NCI-H128 (cell line): ENCODE measurements around the gene TNPO3.
"Not testable (repeated sequence)": the region's sequence is repeated elsewhere in the genome, so short reads cannot be mapped to it uniquely, and the experiment has no call there.

ENCODE experiments used
- DNase-seq: peaks from one replicate; lab custom pipeline; 2025; ENCODE audit not compliant: unreplicated experiment; lab: John Stamatoyannopoulos, UW

The TNPO3 gene

DNA sequence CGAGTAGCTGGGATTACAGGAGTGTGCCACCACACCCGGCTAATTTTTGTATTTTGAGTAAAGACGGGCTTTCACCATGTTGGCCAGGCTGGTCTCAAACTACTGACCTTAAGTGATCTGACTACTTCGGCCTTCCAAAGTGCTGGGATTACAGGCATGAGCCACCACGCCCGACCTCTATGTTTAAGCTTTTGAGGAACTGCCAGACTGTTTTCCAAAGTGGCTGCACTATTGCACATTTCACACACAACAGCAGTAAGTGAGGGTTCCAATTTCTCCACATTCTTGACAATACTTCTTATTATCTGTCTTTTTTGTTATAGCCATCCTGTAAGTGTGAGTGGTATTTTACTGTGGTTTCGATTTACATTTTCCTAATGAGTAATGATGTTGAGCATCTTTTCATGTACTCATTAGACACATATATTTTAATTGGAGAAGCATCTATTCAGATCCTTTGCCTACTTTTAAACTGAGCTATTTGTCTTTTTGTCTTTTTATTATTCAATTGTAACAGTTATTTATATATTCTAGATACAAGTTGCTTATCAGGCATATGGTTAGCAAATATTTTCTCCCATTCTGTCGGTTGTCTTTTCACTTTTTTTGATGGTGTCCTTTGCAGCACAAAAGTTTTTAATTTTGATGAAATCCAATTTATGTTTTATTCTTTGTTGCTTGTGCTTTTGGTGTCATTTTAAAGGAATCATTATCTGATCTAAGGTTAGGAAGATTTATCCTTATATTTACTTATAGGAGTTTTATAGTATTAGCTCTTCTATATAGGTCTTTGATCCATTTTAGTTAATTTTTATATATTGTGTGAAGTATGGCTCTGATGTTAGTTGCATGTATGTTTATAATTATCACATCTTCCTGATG, 130.0 kb downstream of the TNPO3 start:
- no peak for DNase-seq

DNA sequence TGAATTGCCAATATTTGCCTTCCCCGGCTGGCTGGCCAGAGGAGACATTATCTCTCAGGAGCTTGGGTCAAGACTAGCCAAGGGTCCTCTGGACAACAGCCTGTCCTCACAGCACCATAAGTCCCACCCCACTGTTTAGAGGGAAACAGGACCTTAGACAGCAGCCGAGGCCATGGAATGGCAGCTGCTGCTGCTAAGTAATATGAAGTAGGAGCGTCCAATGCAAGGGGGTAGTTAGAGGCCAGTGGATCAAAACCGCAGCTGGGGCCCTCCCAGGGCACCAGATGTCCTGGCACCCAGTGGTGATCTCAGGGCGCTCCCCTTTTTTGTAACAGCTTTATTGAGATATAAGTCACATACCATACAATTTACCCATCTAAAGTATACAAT, 131.5 kb downstream of the TNPO3 start:
- no peak for DNase-seq

DNA sequence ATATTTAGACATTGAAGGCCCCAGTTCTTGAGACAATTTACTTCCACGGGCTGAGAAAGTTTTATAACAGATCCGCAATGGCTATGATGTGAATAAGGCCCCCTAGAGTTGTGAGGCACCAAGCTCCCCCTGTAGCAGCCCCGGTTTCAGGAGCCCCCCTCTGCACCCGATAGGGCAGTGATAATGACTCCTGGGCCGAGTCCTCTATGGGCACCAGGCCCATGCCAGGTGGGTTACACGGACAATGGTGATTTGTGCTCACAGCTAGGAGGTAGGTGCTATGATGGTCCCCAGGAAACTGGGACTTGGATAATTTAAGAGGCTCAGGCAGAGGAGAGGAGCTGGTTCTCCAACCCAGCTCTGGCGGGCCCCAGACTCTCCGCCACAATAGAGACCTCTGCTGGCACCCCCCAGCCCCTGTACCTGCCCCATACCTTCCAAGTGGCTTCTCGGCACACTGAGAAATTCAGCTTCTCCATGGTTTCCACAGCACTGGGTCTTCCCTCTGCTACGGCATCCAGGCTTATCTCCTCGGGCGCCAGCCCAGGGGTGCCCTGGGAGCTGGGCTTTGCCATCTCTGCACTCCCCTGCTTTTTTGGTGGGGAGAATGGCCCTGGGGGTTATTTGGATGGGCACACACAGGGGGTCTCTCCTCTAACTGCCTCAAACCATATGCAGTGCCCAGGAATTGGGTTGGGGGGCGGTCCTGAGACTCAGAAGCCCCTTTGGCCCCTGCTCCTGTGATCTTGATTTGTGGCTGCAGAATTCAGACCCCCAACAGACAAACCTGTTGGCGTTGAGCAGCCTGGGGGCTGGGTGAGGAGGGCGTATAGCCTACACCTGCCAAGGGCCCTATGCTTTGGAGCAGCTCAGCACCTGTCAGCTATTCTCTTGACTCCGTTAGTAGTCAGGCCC, 132.2 kb downstream of the TNPO3 start:
- DNase-seq = no peak

DNA sequence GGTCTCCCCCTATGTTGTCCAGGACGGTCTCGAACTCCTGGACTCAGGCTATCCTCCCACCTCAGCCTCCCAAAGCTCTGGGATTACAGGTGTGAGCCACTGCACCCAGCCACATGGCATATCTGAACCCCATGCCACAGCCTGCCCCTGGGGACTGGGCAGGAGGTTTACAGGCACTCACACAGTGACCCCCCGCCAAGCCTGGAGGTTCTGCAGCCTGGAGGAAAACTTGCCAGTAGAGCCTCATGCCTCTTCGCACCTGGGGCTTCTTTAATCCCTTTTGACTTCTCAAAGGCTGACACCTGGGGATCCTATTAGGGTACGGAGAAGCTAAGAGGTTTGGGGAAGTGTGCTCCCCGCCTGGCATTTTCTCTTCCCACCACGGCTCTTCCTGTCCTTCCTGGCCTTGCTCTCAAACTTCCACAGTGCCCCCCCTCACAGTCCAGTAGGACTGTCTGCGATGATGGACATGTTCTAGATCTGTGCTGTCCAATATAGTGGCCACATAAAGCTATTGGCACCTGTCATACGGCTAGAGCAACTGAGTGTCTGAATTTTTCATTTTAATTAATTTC, 133.0 kb downstream of the TNPO3 start:
- DNase-seq = no peak

- DNase-seq = no peak
These were observed 133.9 kb downstream of the TNPO3 start for GRCh38 chr7:128920913-128921582.

DNA sequence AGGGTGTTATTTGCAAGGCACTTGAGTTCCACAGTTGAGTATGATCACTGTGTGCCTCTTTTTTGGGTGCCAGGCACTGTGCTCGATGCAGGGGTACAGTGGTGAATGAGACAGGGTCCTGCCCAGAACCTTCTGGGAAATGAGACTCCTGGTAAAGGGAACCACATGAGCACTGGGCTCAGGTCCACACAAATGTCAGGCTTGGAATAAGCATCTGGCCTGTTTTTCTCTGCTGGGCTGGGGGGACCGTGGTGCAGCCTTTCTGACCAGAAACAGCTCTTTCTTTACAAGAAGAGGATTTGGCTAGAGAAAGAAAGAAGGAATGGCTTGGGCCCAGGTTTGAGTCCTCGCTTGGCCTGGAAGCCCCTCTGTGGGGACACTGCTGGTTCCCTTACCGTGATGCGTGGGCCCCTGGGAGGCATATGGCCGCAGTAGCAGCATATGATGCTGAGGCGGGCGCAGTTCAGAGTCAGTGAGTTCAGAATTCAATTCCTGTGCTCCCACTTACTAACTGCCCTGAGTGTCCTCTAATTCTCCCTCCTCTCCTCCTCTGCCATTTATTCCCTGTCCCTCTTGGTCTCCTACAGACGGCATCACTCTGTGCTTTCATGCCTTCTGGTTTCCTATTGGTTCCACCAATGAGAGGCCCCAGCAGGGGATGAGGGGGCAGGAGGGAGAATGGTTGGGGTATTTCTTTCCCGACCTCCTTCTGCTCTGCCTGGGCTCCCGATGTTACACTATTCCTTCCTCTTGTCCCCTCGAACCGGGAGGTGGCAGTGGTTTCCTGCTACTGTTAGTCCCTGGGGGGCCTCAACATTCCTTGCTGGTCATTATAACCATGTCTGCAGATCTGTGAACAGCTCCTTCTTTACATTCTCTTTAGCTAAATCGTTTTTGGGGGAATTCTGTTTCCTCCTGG, 134.8 kb downstream of the TNPO3 start:
- DNase-seq = no peak

GRCh38 chr7:128919241-128919640, 135.7 kb downstream of the TNPO3 start:
- DNase-seq = no peak

- no peak for DNase-seq
These were observed 136.8 kb downstream of the TNPO3 start for GRCh38 chr7:128918016-128918665.

GRCh38 chr7:128917122-128917521, 137.8 kb downstream of the TNPO3 start:
- no peak for DNase-seq

- DNase-seq = no peak
These were observed 138.3 kb downstream of the TNPO3 start for GRCh38 chr7:128916643-128916915.

DNA sequence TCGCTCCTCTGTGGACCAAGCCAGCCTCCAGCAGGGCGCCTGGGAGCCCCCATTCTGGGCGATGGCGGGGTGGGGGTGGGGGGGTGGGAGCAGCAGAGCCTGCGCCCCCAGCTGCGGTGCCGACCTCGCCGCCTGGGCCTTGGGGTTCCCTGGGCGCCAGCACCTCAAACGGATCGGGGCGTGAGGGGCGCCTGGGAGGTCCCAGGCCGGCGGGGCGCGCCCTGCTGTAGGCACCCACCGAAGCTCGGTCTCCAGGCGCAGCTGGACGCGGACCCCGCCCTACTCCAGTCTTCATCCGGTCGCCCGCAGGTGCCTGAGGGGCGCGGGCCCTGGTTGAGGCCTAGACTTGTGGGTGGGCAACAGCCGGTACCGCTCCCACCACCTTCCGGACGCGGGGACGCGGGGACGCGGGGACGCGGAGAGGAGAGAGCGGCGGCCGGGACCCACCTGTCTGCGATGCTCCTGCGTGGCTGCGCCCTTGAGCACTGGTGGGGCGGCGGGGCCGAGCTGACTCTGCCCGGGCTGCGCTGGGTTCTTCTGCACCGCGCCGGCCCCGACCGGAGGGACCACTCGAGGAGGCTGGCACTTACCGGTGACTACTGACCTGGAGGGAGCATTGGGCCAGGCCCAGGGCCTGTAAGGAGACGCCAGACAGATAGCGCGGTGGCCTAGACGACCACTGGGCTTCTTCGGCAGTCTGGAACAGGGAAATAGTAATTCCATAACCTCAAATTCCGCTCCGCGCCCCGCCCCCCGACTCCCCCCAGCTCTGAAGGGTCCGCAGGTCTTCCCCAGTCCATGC, 138.9 kb downstream of the TNPO3 start:
- DNase-seq = no peak

GRCh38 chr7:128915271-128915819, 139.6 kb downstream of the TNPO3 start:
- DNase-seq = no peak

DNA sequence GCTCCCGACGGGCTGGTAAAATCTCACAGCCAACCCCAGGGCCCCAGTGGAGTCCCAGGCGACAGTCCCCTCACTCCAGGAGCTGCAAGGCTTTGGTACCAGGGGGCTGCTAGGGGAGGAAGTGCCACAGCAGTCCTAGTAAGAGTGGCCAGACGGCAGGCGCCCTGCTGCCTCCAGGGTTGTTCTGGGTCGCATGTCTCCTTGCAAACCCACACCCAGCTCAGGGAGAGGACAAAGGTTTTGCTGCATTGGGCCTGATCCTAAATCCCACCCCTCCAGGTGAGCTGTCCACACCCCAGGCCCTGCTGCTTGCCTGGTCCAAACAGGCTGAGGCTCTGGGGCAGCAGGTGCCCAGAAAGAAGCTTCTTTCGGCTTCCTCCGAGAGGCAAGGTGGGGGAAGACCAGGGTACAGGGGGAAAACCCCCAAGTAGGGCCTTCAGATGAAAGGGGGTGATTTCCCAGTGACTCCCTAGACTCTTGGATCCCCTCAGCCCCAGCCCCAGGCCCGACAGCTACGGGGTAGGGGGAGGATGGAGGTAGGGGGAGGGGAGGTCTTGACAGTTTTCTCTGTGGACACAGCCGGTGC, 140.3 kb downstream of the TNPO3 start:
- DNase-seq = no peak

GRCh38 chr7:128913870-128914565, 140.9 kb downstream of the TNPO3 start:
- no peak for DNase-seq

DNA sequence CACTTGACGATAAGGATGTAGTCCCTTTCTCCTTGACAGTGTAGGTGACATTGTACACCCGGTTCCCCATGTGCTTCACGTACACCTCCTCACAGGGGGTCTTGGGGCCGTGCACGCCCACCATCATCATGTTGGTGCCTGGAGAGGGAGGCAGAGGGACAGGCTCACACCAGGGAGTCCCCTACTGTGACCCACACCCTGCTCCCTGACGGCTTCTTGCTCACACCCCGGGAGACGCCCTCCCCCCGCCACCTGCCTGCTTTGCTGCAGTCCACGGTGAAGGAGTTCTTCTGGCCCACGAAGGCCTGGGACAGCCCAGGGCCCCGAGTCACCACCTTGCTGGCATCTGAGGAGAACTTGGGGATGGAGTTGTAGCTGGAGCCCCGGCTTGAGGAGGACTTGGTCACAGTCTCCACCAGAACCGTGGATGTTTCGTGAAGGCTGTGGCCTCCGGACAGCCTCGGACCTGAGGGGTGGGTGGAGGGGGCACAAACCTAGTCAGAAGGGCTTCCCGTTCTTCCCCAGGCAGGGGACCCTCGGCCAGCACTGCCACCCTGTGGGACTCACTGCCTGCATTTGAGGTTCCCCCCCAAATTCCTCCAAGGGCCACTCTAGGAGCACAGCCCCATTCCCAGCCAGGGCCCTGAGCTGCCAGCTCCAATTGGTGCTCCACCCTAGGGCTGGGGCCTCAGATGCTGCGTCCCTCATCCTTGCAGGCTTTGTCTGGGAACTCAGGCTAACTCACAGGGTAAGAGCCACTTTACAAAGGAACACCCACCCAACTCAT, 142.0 kb downstream of the TNPO3 start:
- not testable (repeated sequence) for DNase-seq

GRCh38 chr7:128912281-128912680, 142.6 kb downstream of the TNPO3 start:
- no peak for DNase-seq
